Breast epithelium (tissue), 4 donors: Measurements from ENCODE around the gene CAMTA1. TPM values are rescaled to one million over a fixed set of nuclear protein-coding genes. Genes with fewer than 3 reads are reported as not detected.

Experiments
- DNase-seq, 2 donors: peaks; one replicate each; pipeline ENCODE4 v3.0.0-alpha.2; 2019; ENCODE audit warnings: low spot score in 2 of 2
- H3K27ac ChIP-seq, 2 donors: fragments of 200-600 bp; sonication (generic) in 1 of 2; one replicate each; pipeline ENCODE4 v1.5.1; 2016 to 2019; ENCODE audit warnings: mild to moderate bottlenecking in 1 of 2
- H3K27me3 ChIP-seq, 2 donors: fragments of 200-600 bp; sonication (generic) in 1 of 2; one replicate each; pipeline versions ENCODE4 v1.5.1 to v1.6.0; 2017 to 2019; ENCODE audit warnings: control low read depth in 1 of 2, mild to moderate bottlenecking in 1 of 2
- H3K36me3 ChIP-seq: fragments of 200-600 bp; one replicate; pipeline ENCODE4 v1.5.1; 2019
- H3K4me1 ChIP-seq, 2 donors: fragments of 200-600 bp; sonication (generic); one replicate each; pipeline ENCODE4 v1.5.1; 2016 to 2019; ENCODE audit warnings: control low read depth in 1 of 2
- H3K4me3 ChIP-seq, 3 donors: fragments of 200-600 bp; sonication (generic); 1 replicate in 2 of 3; 2 replicates in 1 of 3; pipeline ENCODE4 v1.5.1; 2016 to 2019; ENCODE audit warnings: mild to moderate bottlenecking in 3 of 3, moderate library complexity in 2 of 3
- H3K9me3 ChIP-seq, 2 donors: fragments of 200-600 bp; sonication (generic) in 1 of 2; one replicate each; pipeline ENCODE4 v1.5.1; 2016 to 2019; ENCODE audit warnings: control low read depth in 1 of 2
- CTCF ChIP-seq, 3 donors: fragments of 450-650 bp; IDR thresholded peaks; one replicate each; pipeline ENCODE4 v1.5.1; 2016 to 2017; ENCODE audit warnings: antibody characterized with exemption in 3 of 3, mild to moderate bottlenecking in 3 of 3, moderate library complexity in 3 of 3
- POLR2A ChIP-seq: fragments of 450-650 bp; IDR thresholded peaks from one replicate; pipeline ENCODE4 v1.6.1; 2016; ENCODE audit warnings: antibody characterized with exemption, mild to moderate bottlenecking, moderate library complexity
- POLR2AphosphoS5 ChIP-seq, 3 donors: sonication (generic); formaldehyde crosslinking; IDR thresholded peaks; one replicate each; pipeline ENCODE4 v1.6.1; 2017; ENCODE audit warnings: antibody characterized with exemption in 3 of 3
- intact Hi-C: fragments of 100-400 bp; cut with DNase I; formaldehyde crosslinking; loops from one replicate; pipeline ENCODE4 v1.15.1; 2023; ENCODE audit warnings: low total_unique reads
- total RNA-seq, 3 donors: library from RNA; depleted of rRNA; stranded (reverse); fragments of >200 nt; gene quantifications; one replicate each; pipeline ENCODE4 v1.1.0, GENCODE V29; 2016

Gene CAMTA1
- total RNA-seq, 3 donors from 2014 or later: 53.4 to 84.0 (median 61.9) TPM

DNA sequence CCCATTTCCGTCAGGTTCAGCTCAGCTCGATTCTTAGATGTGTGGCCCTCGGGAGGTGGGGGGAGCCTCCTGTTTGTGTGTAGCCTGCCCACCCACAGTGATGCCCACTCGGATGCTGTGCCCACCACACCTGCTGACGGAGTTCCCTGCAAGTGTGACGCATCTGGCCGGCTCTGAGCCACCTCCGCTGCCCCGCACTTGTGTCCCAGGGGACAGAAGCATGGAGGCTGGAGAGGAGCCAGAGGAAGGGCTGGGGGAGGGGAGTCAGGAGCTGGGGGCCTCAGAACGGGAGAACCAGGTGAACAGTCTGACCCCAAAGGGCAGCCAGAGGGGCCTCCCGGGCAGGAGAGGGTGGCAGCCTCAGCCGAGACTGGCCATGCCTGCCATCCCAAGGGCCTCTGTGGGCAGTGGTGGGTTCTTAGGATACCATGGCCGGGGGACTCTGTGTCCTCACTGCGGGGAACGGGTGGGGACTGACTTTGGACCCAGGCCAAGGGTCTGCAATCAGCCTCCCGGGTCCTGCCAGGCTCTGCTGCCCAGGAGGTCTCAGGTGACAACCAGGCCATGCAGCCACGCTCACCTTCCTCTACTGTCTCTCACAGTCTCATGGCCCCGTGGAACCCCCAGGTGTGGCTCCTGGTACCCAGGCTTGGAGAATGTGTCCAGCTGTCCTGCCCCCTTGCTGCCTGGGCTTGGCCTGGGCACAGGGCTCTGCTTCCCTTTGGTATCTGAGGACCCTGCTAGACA, 718.6 kb downstream of the CAMTA1 start:
- DNase-seq: no peak
- intact Hi-C loops: no loop called here
- Histone ChIP-seq H3K9me3 (no peaks in the 10 kb centered on the region), H3K36me3 (no peaks in the 10 kb centered on the region), H3K4me1 (no peaks in the 10 kb centered on the region), H3K27me3 (no peaks in the 10 kb centered on the region), H3K4me3 (no peak overlapping the region), H3K27ac (no peak overlapping the region)
- TF ChIP-seq POLR2A: no peak
- no peak for TF ChIP-seq POLR2AphosphoS5 (IDR thresholded peaks at IDR 0.05)
- TF ChIP-seq CTCF (IDR thresholded peaks at IDR 0.05): no peak

- Histone ChIP-seq H3K27ac (no peak overlapping the region), H3K4me1 (no peaks in the 10 kb centered on the region), H3K36me3 (no peaks in the 10 kb centered on the region), H3K9me3 (no peaks in the 10 kb centered on the region), H3K27me3 (no peaks in the 10 kb centered on the region), H3K4me3 (no peak overlapping the region)
- intact Hi-C loops: no loop called here
- no peak for DNase-seq
- TF ChIP-seq CTCF (IDR thresholded peaks at IDR 0.05): no peak
- no peak for TF ChIP-seq POLR2AphosphoS5 (IDR thresholded peaks at IDR 0.05)
- TF ChIP-seq POLR2A: no peak
Observed at GRCh38 chr1:7504438-7504720, 719.1 kb downstream of the CAMTA1 start.

GRCh38 chr1:7505094-7505770, 720.0 kb downstream of the CAMTA1 start:
- Histone ChIP-seq H3K4me3 (no peak overlapping the region), H3K27ac (no peak overlapping the region), H3K9me3 (no peaks in the 10 kb centered on the region), H3K27me3 (no peaks in the 10 kb centered on the region), H3K36me3 (no peaks in the 10 kb centered on the region), H3K4me1 (no peaks in the 10 kb centered on the region)
- intact Hi-C loops: no loop called here
- TF ChIP-seq POLR2A (no peak), CTCF (IDR thresholded peaks at IDR 0.05) (no peak), POLR2AphosphoS5 (IDR thresholded peaks at IDR 0.05) (no peak)
- DNase-seq: no peak

DNA sequence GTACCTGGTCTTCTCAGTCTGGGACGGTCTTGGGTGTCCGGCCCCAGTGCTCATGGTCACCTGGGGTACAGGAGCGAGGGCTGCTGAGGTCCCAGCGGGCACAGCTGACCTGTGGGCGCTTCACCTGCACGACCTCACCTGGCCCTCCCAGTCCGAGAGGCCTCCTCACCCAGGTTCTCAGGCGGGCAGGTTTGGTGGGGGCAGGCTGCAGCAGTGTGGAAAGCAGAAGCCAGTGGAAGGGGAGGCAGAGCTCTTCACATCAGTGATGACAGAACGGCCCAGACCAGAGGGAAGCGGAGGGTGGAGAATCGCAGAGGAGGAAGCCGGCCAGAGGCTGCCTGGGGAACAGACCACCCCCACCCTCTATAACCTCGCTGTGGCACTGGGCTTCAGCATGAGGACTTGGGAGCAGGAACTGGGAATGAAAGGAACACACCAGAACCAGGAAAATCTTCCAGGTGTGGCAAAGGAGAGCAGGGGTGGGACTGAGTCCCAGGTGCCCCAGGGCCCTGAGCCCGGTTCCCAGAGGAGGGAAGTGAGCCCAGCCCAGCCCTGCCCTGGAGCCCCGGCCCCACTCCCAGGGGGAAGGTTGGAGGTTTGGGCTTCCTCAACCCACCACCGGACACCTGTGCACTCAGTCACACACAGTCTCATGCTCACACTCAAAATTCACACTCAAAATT, 720.7 kb downstream of the CAMTA1 start:
- DNase-seq: no peak
- no peaks in the 10 kb centered on the region for H3K27me3 ChIP-seq
- no peak overlapping the region for H3K4me3 ChIP-seq
- H3K4me1 ChIP-seq: no peaks in the 10 kb centered on the region
- H3K36me3 ChIP-seq: no peaks in the 10 kb centered on the region
- intact Hi-C loops: no loop called here
- TF ChIP-seq CTCF (IDR thresholded peaks at IDR 0.05) (no peak), POLR2AphosphoS5 (IDR thresholded peaks at IDR 0.05) (no peak), POLR2A (no peak)
- H3K27ac ChIP-seq: no peak overlapping the region
- no peaks in the 10 kb centered on the region for H3K9me3 ChIP-seq
